HG03097 (cell line): Measurements from ENCODE around the gene CLNS1A.
A peak's percentile ranks its signal among the peaks of the same experiment; 100 is the strongest.
"Not testable (repeated sequence)": the region's sequence is repeated elsewhere in the genome, so short reads cannot be mapped to it uniquely, and the experiment has no call there.

Experiments
- ATAC-seq: cut with Tn5 transposase; IDR thresholded peaks from one replicate; pipeline ENCODE4 v1.9.1; 2021; ENCODE audit not compliant: unreplicated experiment, low FRiP score

The CLNS1A gene

GRCh38 chr11:77637345-77638165 is at the start of gene CLNS1A:
Gene CLNS1A (minus strand): TSS chr11:77637794. CDS start chr11:77637714, 80 bp downstream.
- ATAC-seq, result peak; percentile 91

GRCh38 chr11:77687088-77687487 is 49.5 kb upstream of the CLNS1A start:
- no peak for ATAC-seq

GRCh38 chr11:77677138-77677537 is 39.5 kb upstream of the CLNS1A start:
- no peak for ATAC-seq

- no peak for ATAC-seq
Observed at GRCh38 chr11:77672264-77672663, 34.7 kb upstream of the CLNS1A start.

GRCh38 chr11:77669848-77670511 is 32.4 kb upstream of the CLNS1A start:
- no peak for ATAC-seq

- ATAC-seq, result no peak
Observed at GRCh38 chr11:77668760-77669159, 31.2 kb upstream of the CLNS1A start.

- ATAC-seq, result no peak
Observed at GRCh38 chr11:77665240-77665965, 27.8 kb upstream of the CLNS1A start.

GRCh38 chr11:77661670-77662069 is 24.1 kb upstream of the CLNS1A start:
- ATAC-seq, result no peak

- ATAC-seq, result no peak
Observed at GRCh38 chr11:77660947-77661346, 23.4 kb upstream of the CLNS1A start.

GRCh38 chr11:77658213-77659013 is 20.8 kb upstream of the CLNS1A start:
- no peak for ATAC-seq

GRCh38 chr11:77656362-77656761 is 18.8 kb upstream of the CLNS1A start:
- ATAC-seq, result no peak

GRCh38 chr11:77654770-77655434 is 17.3 kb upstream of the CLNS1A start:
- no peak for ATAC-seq

GRCh38 chr11:77650123-77650522 is 12.5 kb upstream of the CLNS1A start:
- no peak for ATAC-seq

GRCh38 chr11:77647654-77648305 is 10.2 kb upstream of the CLNS1A start:
- no peak for ATAC-seq

GRCh38 chr11:77644887-77645286 is 7.3 kb upstream of the CLNS1A start:
- no peak for ATAC-seq

GRCh38 chr11:77642228-77642627 is 4.6 kb upstream of the CLNS1A start:
- no peak for ATAC-seq

GRCh38 chr11:77636731-77637344 is 756 bp downstream of the CLNS1A start:
- no peak for ATAC-seq

GRCh38 chr11:77633926-77634325 is 3.7 kb downstream of the CLNS1A start:
- ATAC-seq, result not testable (repeated sequence)

GRCh38 chr11:77630157-77630710 is 7.4 kb downstream of the CLNS1A start:
- ATAC-seq, result no peak
